GM19324 (cell line): ENCODE data around the gene SLC32A1.

Experiments
- ATAC-seq: cut with Tn5 transposase; IDR thresholded peaks from one replicate; pipeline ENCODE4 v1.9.1; 2021; ENCODE audit warnings: mild to moderate bottlenecking, moderate library complexity; ENCODE audit not compliant: unreplicated experiment, low FRiP score

Gene SLC32A1

GRCh38 chr20:38723848-38724625, at the start of gene SLC32A1:
SLC32A1 (plus strand) TSS chr20:38724486; CDS start chr20:38724725, 239 bp downstream.
- no peak for ATAC-seq

DNA sequence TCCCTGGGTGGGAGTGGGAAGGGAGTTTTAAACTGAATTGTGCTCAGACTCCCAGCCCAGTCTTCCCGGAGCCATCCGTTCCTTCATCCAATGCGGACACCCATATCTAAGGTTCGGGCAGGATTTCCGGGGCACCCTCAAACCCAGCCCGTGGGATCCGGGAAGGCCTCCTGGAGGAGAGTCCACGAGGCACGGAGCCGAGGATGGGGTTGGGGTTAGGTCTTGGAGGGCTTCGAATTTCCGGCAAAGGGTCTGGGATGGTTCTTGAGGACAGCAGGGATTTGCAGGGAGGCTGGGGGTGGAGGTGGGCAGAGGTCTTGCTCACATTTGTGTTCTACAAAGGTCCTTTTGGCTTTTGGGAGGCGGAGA, 49.5 kb upstream of the SLC32A1 start:
- no peak for ATAC-seq

DNA sequence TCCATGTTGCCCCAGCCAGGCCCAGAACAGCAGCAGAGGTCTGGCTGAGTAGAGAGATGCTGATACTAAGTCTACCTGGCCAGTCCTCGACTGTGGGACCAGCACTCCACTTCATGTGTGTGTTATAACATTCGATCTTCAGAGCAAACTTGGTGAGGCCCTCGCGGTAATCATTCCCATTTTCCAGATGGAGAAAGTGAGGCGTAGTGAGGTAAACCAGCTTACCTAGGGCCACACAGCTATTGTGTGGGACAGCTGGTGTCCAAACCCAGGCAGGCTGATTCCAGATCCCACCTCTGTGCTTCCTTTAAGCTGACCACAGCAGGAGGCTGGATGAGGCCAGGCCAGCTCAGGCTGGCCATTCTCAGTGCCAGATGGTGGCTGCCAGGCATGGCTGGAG, 47.7 kb upstream of the SLC32A1 start:
- no peak for ATAC-seq

DNA sequence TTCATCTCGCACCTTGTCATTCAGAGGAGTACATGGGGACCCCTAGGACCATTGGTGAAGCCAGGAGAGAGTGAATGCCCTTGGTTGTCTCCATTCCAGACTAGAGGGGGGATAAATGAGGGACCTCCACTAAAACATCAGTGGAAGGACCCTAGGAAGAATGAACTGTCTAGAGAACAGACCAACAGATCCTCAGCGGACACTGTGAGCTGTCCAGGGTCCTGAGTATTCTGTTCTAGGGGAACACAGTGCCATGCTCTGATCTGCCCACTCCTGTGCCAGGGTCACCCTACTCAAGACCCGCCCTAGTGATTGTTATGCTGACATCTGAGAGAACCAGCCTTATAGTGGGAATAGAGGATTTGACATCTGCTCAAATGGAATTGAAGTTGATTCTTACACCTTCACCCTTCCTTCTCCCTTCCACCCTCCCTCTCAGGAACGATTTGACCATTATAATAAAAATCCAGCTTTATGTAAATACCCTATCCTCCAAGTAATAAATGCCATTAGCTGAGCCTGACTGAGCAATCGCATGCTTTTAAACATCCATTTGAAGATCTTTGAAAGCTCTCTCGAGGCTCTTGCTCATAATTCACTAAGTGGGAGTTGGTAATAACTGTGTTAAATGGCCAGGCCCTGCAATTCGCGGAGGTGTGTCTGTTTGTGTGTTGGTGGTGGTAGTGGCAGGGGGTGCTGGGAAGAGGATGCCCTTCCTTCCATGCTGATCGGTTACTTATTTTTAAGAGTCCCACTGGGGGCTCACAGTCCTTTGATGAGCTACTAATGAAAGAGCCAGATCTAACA, 43.6 kb upstream of the SLC32A1 start:
- no peak for ATAC-seq

DNA sequence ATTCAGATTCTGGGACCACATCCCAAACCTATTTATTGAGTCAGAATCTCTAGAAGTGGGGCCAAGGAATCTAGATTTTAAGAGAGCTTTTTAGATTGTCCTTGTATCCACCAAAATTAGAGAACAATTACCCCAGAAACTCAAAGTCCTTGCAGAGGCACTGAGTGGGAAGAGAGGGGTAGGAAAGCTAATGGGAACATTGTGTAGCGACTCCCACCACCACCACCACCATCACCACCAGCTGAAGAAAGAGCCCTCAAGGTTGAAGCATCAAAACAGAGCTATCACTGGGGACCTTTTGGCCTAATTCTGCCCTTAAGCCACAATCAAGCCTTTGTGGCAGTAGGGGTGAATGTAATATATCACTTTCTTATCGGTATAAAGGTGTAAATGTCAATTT, 39.0 kb upstream of the SLC32A1 start:
- no peak for ATAC-seq

GRCh38 chr20:38685853-38686473, 38.3 kb upstream of the SLC32A1 start:
- ATAC-seq: no peak

- ATAC-seq: no peak
Measured at GRCh38 chr20:38692436-38693411, 31.6 kb upstream of the SLC32A1 start.

DNA sequence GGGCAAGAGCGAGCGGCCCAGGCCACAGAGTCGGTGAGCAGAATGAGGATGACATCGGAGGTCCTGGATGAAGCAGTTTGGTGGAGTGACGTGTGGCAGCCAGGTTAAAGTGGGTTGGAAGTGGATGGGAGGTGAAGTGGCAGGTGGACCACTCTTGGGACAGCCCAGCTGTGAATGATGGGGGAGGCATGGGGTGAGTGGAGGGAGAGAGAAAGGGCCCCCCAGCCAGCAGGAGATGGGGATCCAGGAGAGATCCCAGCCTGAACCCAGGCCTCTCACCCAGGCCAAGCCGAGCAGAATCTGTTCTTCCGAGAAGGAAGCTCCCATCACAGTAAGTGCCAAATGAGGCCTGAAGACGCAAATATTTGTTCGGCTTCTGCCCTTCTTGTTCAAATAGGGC, 27.0 kb upstream of the SLC32A1 start:
- no peak for ATAC-seq

DNA sequence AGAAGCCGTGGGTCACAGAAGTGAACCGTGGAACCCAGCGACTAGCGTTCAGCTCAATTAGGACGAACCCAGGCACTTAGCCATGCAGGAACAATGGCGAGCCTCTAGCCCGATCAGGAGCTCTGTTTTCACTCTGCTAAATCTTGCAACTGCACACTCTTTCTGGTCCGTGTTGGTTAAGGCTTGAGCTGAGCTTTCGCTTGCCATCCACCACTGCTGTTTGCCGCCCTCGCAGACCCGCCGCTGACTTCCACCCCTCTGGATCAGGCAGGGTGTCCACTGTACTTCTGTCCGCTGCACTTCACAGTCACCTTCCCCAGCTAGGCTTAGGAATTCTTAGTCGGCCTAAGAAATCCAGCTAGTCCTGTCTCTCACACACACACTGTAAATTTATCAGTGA, 25.7 kb upstream of the SLC32A1 start:
- ATAC-seq: no peak

DNA sequence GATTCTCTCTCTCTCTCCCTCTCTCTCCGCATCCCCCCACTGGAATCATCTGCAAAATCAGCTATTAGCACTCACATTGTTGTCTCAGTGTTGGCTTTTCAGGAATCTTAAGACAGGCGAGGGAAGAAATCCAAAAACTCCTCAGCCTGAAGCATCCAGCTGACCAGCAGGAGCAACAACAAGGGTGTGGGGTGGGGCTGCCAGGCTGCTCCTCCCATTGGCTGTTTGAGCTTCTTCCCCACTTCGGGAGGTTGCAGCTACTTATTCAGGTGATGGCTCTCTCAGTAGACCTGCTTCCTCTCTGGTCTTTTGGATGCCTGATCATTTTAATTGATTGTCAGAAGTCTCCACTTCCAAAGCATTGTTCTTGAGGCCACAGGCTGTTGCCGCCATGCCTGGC, 24.1 kb upstream of the SLC32A1 start:
- ATAC-seq: no peak

GRCh38 chr20:38700926-38701325, 23.4 kb upstream of the SLC32A1 start:
- ATAC-seq: no peak

DNA sequence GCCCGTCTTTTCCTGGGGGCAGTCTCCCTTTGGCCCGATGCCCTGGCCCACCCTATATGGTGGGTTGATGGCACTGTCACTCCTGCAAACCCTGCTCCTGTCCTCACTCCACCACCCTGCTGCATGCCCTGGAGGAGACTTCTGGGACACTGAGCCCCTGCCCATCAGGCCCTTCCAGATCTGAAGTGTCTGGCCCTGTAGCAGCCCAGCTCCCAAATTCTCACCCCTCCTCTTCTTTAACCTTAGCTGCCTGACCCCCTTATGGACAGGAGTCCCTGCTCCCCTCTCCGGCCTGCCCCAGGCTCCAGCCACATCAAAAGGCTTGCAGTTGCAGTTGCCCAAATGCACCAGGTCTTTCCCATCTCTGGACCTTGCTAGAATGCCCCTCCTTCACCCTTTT, 20.8 kb upstream of the SLC32A1 start:
- no peak for ATAC-seq

DNA sequence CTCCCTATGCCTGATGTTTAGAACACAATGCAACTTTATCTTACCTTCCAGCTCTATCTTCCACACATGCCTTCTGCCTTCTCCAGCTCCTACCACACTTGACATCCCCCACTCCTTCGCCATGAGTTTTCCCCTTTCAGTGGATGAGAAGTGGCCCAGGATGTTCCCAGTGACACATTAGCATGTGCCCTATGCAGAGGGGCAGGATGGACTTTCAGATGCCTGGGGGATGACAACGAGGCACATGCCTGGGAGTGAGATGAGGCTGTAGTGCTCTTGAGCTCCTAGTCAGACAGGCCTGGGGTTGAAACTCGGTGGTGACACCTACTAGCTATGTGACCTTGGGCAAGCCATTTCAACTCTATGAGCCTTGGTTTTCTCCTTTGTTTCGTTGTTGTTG, 20.1 kb upstream of the SLC32A1 start:
- ATAC-seq: no peak

DNA sequence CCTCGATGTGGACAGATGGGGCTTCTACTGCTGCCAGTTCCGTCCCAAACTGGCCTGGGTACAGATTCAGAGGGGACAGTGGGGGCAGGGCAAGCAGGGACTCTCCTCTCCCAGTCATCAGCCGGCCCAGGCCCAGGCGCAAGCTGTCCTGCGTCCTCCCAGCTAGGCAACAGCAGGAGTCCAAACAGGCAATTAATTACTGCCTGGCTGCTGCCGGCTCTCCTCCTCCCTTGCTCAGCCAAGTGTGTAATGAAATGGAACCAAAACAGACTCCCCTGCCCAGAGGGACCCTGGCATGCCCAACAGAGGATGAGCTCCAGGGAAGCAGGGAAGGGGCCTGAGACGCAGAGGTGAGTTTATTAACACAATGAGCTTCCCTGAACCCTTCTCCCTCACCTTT, 17.8 kb upstream of the SLC32A1 start:
- no peak for ATAC-seq

DNA sequence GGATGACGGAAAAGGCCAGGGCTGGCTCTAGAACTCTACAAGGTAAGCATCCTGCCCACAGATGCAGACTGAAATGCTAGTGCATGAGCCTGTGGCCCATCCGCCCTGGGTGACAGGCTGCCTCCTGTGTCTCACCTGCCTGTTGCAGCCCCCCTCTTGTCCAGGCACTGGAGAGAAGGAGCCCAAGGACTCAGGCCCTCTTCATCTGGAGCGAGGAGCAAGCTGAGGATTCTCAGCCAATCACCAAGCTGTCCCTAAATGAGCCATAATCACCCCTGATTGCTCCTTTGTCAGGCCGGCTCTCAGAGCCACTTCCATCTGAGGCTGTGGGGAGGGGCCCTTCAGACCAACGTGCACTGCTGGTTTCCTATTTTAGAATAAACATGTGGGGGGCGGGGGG, 10.0 kb upstream of the SLC32A1 start:
- no peak for ATAC-seq

DNA sequence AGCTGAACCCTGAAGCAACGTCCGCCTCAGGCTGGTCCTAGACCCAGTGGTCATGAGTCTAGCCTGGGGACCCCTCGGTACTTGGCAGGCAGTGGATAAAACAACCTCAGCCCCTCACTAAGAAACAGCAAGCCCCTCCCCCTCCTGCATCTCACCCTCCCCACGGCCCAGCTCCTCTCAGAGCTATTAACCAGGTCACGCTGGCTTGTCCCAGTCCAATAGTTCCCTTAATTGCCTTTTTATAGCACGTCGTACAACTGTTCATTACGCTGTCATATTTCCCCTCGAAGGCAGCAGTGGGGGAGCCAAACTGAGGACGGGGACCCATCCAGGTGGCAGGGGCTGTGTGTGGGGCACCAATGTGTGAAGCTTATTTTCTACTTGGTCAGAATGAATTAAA, 8.6 kb upstream of the SLC32A1 start:
- ATAC-seq: no peak

- no peak for ATAC-seq
Measured at GRCh38 chr20:38722683-38723016, 1.6 kb upstream of the SLC32A1 start.

- ATAC-seq: no peak
Measured at GRCh38 chr20:38723017-38723847, 1.1 kb upstream of the SLC32A1 start.

- ATAC-seq: no peak
Measured at GRCh38 chr20:38724626-38725147, 401 bp downstream of the SLC32A1 start.
